ENCODE results near the gene MDP1.

- TF ChIP-seq CTCF (IDR thresholded peaks at IDR 0.05; ENCODE audit: low read length) = no peak
- no peak for TF ChIP-seq EZH2 (IDR thresholded peaks at IDR 0.05; ENCODE audit: borderline replicate concordance, low read length)
Observed at GRCh38 chr14:24172261-24172860, 43.5 kb downstream of the MDP1 start.
